ENCODE data around the gene BEGAIN.

- TF ChIP-seq, protein P1, sequence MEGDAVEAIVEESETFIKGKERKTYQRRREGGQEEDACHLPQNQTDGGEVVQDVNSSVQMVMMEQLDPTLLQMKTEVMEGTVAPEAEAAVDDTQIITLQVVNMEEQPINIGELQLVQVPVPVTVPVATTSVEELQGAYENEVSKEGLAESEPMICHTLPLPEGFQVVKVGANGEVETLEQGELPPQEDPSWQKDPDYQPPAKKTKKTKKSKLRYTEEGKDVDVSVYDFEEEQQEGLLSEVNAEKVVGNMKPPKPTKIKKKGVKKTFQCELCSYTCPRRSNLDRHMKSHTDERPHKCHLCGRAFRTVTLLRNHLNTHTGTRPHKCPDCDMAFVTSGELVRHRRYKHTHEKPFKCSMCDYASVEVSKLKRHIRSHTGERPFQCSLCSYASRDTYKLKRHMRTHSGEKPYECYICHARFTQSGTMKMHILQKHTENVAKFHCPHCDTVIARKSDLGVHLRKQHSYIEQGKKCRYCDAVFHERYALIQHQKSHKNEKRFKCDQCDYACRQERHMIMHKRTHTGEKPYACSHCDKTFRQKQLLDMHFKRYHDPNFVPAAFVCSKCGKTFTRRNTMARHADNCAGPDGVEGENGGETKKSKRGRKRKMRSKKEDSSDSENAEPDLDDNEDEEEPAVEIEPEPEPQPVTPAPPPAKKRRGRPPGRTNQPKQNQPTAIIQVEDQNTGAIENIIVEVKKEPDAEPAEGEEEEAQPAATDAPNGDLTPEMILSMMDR (IDR thresholded peaks at IDR 0.05): no peak
- TF ChIP-seq POLR2AphosphoS5 (IDR thresholded peaks at IDR 0.05): no peak
- no peak for TF ChIP-seq EP300 (IDR thresholded peaks at IDR 0.05; ENCODE audit: low read depth)
- TF ChIP-seq POLR2A (IDR thresholded peaks at IDR 0.05): no peak
Measured at GRCh38 chr14:100567009-100567876, 20.0 kb downstream of the BEGAIN start.
